Fibroblast of skin of right quadriceps (primary cell): ENCODE results near the gene KIF3A.
"Not testable (repeated sequence)": the region's sequence is repeated elsewhere in the genome, so short reads cannot be mapped to it uniquely, and the experiment has no call there.

Experiments used
- DNase-seq: peaks from one replicate; pipeline ENCODE4 v3.0.0-alpha.2; 2013

KIF3A gene

DNA sequence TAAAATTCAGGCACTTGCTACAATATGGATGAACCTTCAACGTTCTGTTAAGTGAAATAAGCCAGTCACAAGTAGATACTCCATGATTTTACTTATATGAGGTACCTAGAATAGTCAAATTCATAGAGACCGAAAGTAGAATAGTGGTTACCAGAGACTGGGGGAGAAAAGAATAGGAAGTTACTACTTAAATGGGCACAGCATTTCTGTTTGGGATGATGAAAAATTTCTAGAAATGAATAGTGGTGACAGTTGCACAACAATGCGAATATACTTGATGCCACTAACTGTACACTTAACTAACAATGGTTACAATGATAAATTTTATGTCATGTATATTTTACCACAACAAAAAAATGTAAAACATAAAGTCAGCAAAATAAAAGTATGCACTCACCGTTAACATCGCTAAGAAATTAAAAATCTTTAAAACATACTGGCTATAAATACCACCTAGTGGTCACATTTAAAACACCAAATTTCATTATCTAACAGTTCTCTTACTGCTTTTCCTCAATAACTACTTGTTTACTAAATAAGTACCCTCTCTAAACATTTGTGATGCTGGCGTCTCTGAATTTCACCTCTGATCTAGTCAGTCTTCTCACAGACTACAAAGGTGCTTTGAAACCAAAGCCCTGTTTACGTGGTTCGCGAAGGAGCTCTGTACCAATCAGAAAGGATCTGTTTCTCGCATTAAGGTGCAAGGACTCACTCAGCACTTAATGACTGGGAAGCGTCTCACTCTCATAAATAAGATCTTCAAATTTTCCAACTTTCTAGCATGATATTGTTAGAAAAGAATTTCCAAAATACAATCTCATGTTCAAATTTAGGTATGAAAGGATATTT is 22.7 kb downstream of the KIF3A start:
- peak; percentile 9 for DNase-seq

DNA sequence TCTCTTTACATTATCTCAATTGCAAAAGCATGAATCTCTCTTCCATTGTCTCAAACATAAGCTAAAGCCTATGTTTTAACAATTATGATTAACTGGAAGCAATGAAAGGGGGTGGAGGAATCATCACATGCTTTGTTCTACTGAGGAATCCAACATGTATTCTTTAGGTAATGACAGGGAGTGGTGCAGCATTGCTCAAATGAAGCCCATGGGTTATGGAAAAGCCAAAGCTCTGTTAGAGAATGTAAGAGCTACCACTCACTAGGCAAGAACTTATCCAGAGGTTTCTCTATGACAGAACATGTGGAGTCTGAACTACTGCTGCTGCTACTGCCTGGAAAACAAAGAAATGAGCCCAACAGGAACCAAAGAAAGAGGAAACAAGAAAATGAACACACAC is 28.7 kb downstream of the KIF3A start:
- no peak for DNase-seq

DNA sequence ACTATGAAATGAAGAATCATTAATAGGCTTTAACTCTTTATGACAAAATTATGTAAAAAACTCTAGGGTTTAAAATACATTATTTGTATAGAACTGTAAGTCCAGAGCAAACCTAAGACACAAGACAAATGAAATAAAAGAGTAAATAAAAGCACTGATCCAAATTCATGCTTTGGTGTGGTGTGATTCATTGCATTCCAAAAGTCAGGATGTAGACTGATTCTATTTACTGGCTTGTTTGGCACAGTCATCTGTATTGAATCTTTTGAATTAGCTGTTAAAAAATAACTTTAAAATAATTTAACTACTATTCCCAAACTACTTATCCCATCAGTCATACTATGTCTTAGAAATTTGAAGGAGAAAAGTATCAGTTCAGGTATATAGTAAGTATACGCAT is 32.5 kb downstream of the KIF3A start:
- peak; percentile 50 for DNase-seq

DNA sequence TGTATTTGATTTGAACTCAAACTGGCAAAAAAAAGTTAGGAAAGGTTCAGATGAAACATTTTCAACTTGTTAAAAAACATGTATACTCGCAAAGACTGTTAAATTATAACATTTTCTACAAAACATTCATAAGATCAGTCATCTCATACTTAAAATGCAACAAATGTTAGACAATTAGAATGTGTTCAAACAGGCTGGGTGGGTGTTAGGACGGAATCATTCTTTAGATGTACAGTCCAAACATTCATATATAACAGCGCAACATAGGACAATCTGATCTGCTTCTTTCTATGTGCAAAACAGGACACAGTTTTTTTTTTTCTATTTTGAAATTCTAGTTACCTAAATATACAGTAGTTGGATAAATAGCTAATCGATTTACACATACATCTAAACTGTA is 41.4 kb downstream of the KIF3A start:
- DNase-seq: no peak

DNA sequence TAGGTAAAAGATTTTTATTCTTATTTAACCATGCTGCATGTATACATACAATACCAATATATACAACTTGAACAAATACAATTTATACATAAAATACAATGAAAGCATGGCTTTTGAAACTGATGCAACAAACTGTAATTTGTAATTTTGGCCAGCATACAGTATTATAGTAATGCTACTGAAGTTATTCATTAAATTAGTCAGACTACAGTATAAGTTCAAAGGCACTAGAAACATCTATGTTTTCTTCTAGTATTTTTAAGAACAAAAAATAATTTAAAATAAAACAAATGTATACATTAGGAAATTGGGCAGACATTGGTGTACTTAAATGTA is 44.7 kb downstream of the KIF3A start:
- peak; percentile 51 for DNase-seq

DNA sequence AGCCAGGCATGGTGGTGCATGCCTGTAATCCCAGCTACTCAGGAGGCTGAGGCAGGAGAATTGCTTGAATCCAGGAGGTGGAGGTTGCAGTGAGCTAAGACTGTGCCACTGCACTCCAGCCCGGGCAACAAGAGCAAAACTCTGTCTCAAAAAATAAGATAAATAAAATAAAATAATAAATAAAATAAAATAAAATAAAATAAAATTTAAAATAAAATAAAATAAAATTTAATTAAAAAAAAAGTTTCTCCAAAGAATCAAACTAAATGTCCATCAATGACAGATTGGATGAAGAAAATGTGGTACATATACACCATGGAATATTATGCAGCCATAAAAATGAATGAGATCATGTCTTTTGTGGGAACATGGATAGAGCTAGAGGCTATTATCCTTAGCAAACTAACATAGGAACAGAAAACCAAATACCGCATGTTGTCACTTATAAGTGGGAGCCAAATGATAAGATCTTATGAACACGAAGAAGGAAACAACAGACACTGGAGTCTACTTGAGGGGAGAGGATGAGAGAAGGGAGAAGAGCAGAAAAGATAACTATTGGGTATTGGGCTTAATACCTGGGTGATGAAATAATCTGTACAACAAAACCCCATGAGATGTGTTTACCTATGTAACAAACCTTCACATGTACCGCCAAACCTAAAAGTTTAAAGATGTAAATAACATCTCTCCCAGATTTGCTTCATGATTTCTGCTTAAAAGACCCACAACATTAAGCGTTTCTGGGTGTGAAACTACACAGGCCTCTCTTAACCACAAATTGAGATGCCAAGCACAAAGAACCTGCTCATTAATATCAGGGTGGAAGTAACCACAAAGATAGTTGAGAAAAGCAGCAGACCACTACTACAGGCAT is 45.4 kb downstream of the KIF3A start:
- DNase-seq: not testable (repeated sequence)

DNA sequence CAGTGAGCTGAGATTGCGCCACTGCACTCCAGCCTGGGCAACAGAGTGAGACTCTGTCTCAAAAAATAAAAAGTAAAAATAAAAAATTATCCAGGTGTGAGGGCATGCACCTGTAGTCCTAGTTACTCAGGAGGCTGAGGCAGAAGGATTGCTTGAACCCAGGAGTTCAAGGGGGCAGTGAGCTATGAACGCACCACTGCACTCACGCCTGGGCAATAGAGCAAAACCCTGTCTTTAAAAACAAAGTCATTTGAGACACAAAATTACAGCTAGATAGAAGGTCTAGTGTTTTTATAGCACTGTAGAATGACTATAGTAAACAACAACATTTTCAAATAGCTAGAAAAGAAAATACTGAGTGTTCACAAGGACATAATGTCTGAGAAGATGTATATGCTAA is 47.2 kb downstream of the KIF3A start:
- DNase-seq: no peak

DNA sequence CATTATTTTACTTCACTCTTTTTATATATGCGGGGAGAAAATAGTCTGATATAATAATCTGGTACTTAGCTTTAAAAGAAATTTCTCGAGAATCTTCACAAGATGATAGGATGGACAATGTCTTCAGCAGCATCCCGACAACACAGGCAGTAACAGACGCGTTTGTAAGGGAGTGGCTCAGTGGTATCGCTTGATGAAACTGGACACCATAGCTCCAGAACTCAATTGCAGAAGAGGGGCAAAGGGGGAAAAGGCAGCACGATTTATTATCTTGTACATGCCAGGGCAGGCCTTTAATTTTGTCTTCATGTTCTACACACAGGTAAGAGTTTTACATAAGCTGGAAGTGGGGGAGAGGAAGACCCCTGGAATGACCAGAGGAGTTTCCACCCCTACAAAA is 47.8 kb downstream of the KIF3A start:
- no peak for DNase-seq

DNA sequence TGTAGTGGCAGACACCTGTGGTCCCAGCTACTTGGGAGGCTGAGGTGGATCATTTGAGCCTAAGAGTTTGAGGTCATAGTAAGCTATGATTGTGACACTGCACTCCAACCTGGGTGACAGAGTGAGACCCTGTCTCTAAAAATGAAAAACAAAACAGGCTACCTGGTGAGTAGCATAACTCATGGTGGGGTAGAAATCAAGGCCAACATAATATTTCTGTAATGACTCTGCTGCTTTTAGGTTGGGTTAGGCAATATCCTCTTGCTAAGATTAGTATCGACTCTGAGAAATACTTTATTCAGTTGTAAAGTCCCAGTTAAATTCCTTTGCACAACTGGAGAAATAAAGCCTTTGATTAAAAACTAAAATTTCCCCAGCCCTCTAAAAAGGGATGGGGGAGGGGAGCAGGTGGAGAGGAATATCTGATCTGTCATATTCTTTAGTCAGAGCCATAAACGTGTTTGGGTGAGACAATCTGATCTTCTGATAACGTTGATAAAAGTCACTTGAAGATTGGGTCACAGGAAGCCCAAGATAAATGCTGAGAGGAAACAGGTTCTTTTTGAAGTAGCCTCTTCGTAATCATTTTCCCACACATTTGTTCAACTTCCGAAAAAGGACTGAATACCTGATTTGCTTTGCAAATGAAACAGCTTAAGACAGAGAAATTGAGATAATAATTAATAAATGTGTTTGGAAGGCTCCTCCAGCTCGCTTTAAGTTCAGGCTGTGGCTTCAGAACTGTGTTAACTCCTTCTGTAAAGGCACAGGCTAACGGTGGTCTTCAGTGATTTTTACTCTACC is 48.6 kb downstream of the KIF3A start:
- no peak for DNase-seq

DNA sequence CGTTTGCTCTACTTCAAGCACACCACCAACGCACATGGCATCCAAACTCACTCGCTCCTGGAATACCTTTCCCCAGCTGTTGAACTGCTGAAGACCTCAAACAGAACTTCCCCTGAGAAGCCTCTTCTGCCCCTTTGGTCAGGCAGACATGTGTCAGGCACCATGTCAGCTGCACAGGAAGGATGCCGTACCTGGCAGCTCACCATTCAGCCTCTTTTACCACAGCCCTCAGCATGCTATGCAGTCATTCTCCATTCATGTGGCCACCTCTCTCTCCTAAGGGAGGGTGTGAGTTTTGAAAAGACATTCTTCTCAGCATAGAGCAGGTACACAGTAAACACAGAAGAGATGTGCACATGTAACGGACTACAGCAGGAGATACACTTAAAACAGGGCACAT is 49.4 kb downstream of the KIF3A start:
- DNase-seq: no peak

DNA sequence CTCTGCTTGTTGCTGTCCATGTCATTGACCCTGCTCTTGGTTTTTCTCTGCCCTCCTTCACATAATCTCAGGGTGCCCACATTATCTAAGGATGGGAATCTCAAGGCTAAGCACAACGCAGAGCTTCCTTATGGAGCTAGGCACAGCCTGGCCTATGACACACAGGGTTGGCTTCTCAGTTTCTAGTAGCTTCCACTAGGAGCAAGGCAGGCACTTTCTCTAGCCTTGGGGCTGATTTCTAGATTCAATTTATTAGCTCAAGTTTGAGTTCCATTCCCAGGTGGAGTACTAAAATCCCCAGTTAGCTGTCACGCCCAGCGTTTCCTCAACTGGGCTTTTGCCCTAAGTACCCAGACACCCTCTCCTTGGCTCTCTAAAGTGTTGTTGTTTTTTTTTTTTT is 51.2 kb downstream of the KIF3A start:
- no peak for DNase-seq

DNA sequence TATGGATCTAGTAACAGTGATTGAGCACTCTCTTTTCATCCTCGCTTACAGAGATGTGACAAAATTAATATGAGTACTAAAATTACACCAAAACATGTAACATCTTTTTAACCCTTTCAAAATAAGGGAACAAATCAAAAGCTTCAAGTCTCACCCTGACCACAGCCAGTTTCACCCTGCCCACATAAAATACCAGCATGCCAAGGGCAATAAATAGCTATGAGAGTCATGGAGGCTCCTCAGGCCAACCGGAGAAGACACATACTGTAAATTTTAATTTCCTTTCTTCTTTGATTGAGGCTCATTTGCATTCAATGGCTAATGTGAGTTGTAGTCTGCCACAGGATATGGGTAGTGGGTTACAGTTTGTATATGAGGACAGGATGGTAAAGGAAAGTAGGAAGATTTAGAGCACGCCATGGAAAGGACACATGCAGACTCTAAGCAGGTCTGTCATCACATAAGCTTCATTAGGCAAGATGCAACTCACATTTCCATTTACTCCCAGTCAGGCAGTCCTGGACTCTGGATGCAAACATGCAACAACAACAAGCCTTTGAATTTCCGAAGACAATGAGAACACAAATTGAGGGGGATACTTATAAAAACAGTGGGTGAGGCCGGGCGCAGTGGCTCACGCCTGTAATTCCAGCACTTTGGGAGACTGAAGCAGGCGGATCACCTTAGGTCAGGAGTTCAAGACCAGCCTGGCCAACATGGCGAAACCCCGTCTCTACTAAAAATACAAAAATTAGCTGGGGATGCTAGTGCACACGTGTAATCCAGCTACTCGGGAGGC is 52.2 kb downstream of the KIF3A start:
- DNase-seq: no peak

DNA sequence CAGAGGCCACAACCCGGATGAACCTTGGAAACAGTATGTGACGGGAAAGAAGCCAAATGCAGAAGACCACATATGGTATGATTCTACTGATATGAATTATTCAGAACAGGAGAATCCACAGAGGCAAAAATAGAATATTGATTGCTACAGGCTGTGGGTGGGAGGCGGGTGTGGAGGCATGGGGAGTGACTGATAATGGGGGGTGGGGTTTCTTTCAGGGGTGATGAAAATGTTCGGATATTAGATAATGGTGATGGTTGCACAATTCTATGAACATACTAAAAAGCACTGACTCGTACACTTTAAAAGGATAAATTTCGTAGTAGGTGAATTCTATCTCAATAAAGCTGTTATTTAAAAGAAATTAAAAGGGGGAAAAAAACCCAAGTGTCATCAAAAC is 52.9 kb downstream of the KIF3A start:
- DNase-seq: peak; percentile 43

DNA sequence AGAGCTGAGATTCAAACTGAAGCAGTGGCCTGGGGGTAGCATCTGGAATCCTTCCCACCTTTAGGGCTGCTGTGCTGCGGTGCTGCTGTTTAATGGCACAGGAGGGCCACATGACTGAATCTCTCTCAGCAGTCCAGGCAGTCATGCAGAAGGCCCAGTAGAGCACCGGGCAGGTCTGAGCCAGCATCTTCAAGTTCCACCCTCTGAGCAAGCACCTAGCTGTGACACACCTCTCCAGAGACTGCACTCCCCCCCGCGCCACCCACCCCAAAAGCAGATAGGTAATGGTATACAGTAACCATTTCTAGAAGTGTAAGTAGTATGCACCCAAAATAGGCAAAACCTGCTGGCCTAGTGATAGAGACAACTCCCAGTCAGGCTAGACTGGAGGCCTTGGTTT is 55.4 kb downstream of the KIF3A start:
- DNase-seq: no peak

DNA sequence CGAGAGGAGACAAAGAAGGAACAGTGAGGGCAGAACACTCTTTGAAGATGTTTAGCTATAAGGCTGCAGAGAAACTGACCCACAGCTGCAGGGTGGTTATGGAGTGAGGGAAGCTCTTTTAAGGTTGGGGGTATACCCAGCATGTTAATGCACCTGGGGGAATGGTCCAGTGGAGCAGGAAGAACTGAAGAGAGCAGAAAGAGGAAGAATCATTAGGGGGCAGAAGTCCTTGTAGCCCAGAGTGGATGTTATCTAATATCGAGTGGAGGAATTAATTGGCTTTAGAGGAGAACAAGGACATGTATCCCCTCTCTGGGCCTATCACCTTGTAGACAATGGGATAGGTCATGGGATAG is 55.9 kb downstream of the KIF3A start:
- DNase-seq: no peak

DNA sequence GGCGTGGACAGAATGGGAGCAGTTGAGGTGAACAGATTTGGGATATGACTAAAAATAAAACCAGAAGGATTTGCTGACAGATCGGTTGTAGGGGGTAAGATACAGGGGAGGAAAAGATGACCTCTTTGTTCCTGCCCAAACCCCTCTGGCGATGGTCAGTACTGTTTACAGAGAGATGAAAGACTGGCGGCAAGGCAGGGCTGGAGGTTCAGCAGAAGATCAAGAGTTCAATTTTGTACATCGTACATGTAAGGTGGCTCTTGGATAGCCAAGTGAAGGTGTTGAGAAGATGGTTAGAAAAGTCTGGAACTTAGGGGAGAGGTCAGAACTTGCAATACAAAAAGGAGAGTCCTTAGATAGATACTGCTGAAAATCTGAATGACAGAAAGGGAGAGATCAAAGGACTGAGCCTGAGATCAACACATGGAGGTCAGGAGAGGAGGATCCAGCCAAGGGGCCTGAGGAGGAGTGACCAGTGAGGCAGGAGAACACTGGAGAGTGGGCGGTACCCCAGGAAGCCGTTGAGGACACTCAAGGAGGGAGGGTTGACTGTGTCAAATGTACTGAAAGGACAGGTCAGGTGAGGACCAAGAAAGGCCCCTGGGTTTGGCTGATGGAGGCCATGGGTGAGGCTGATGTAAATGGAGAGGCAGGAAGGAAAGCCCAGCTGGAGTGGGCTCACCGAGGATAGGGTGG is 56.4 kb downstream of the KIF3A start:
- no peak for DNase-seq

DNA sequence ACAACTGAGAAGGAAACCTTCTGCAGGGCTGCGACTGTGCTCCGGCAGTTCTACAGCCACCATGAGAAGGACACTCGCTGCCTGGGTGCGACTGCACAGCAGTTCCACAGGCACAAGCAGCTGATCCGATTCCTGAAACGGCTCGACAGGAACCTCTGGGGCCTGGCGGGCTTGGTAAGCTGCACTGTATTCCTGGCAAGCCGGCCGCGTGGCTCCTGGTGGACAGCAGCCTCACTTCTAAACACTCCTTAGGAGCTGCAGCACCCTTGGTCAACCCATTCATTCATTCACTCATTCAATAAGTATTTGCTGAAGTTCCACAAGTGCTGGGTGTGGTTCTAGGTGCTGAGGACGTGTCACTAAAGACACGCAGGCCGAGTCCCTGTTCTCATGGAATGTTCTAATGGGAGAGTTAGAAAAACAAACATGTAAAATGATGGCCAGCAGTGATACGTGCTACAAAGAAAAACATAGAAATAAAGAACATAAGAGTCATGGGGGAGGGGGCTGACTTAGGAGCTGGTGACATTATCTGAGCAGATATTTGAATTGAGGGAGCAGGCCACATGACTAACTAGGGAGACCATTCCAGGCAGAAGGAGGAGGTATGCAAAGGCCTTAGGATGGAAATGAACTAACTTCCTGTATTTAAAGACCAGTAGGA is 57.5 kb downstream of the KIF3A start:
- DNase-seq: no peak

DNA sequence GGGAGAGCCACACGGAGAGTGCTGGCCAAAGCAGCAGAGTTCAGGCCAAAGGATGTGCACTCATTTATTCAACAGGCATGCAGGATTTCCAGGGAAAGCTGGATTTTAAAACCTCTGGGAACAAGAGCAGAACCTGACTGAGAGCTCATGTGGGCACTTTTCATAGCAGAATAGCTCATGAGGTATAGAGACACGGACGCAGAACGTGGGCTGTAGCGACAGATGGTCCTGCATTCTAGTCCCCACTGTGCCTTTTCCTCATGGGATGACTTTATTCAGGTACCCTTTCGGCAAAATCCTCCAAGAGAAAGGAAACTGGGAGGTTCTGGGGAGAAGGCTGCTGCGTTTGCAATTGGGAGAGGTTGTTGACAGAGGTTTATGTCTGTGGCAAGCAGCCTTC is 58.2 kb downstream of the KIF3A start:
- no peak for DNase-seq

DNA sequence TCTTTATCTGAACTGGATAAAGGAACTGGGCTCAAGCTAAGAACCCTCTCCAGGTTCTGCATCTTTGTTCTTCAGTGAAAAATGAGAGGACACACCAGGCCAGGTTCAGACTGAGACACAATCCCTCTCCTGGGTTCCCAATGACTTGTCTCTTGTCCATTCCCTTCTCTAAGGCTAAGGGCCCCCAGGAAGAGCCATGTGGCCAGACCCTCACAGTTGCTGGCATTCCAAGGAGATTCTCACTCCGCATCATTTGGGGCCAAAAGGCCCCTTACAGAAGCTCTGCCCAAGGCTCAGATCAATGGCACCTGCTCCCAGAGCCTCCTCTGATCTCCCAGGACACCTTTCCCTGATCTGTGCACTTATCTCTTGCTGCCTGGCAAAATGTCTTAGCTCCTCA is 58.6 kb downstream of the KIF3A start:
- DNase-seq: no peak

DNA sequence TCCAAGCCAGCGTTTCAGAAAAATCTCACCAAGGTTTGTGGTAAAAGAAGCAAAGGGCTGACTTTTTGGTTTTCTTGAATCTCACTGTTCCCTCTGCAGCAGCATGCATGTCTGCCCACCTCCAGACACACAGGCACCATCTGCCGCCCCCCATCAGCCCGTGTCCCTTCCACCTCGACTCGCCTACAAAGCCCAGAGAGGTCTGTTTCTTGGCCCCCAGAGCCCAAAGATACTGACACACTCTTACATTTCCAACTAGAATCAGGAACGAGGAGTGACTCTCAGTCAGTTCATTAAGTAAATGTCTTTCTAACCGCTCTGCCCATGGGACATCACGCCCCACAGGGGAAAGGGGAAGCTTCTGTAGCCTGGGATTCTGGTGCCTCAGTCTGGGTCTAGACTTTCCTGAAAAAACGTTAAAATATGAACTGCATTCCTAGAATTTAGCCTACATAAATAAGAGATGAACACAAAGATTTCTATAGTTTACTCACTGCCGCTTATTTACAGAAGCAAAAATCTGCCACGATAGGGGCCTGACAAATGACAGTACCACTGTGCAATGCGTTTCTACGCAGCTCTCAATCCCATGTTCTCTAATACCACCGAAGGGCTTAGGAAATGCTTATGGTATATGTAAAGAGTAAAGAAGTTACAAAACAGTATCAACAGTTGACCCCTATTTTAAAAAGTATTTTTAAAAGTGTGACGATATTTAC is 59.5 kb downstream of the KIF3A start:
- DNase-seq: no peak

DNA sequence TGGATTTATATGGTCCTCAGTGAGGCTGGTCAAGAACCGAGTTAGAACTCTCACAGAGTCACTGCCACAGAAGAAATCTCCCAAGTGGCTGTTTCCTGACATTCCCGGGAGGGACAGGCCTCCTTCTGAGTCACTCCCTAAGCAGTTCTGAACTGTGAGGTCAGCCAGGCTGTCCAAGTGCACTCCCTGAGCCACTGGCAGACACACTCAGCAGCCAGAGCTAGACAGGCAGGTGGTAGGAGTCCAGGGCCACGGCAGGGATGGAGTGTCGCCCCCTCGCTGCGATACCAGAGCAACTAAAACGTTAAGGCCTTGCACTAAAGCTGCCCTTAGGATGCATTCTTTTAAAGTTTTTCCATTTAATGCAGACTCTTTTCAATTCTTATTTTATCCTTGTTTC is 60.2 kb downstream of the KIF3A start:
- DNase-seq: peak; percentile 76
